GM18951 (cell line): ENCODE measurements around the gene TXNDC11.

Source experiments
- POLR2A ChIP-seq: IDR thresholded peaks from 4 replicates; pipeline ENCODE4 v1.6.1; 2011; ENCODE audit warnings: mild to moderate bottlenecking; ENCODE audit not compliant: insufficient read length, insufficient read depth; ENCODE audit errors: extremely low read depth
- in situ Hi-C: fragments of 300-500 bp; cut with MboI; formaldehyde crosslinking; loops from one replicate; pipeline ENCODE4 v1.12.0; 2022; ENCODE audit warnings: low sequenced_read_pairs, mixed read lengths, inconsistent platforms; ENCODE audit not compliant: unreplicated experiment

TXNDC11 gene

DNA sequence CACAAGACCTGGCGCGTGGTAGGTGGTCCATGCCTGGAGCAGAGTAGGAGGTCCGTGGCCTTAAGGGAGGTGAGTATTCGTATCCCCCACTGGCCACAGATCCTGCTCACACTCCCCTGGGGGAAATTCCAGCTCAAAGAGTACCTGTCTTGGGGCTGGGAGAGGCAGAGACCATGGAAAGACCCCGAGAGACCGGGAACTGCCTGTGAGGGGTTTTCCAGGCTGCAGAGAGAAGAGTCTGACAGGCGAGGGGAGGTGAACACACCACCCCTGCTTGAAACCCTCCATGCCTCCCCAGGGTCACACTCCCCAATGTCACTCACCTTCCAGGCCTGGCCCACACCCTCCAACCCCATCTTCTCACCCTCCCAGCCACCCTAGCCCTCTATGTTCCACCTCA, 87.0 kb downstream of the TXNDC11 start:
- no peak for TF ChIP-seq POLR2A
- in situ Hi-C loops, result loop anchor here (25.0 kb wide), 1 partner anchor 693 kb away; no protein-coding TSS in a partner anchor

DNA sequence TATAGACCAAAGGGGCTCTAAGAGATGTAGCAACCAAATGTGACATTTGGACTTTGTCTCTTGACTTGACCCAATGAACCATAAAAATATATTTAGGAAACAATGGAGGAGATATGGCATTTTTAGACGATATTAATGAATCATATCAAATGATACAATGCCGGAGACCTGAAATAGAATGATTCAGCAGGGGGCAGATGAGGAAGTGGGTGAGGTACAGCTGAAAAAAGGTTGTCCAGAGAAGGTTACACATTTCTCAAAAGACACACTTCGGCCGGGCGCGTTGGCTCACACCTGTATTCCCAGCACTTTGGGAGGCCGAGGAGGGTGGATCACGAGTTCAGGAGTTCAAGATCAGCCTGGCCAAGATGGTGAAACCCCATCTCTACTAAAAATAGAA, 90.9 kb downstream of the TXNDC11 start:
- in situ Hi-C loops, result loop anchor here (25.0 kb wide), 1 partner anchor 689 kb away; no protein-coding TSS in a partner anchor
- no peak for TF ChIP-seq POLR2A

- no peak for TF ChIP-seq POLR2A
- in situ Hi-C loops, result loop anchor here (25.0 kb wide), 1 partner anchor 689 kb away; no protein-coding TSS in a partner anchor
Measured at GRCh38 chr16:11650641-11651591, 91.7 kb downstream of the TXNDC11 start.

GRCh38 chr16:11649276-11649675, 93.4 kb downstream of the TXNDC11 start:
- TF ChIP-seq POLR2A, result no peak
- in situ Hi-C loops, result loop anchor here (10.0 kb wide), 1 partner anchor 64 kb away; the partner anchor contains the start of gene LITAF

DNA sequence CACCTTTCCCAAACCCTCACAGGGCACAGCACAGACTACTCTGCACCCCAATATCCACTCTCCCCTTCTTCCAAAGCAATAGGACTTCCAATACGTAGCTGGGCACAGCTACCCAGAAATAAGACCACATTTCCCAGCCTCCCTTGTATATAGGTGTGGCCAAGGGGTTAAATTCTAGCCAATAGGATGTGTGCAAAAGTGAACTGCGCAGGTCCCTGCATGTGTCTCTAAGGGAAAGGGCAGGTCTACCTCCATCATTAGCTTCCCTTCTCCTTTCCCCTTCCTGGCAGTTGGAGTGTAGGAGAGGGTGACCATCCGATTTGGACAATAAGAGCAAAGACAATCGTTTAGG, 99.9 kb downstream of the TXNDC11 start:
- TF ChIP-seq POLR2A, result no peak
- in situ Hi-C loops, result loop anchor here (5.0 to 10.0 kb wide), 3 partner anchors 58 to 235 kb away; partner anchors contain the start of gene LITAF

- in situ Hi-C loops, result loop anchor here (5.0 to 10.0 kb wide), 3 partner anchors 56 to 234 kb away; partner anchors contain the start of gene LITAF
Measured at GRCh38 chr16:11640987-11641817, 101.5 kb downstream of the TXNDC11 start.

DNA sequence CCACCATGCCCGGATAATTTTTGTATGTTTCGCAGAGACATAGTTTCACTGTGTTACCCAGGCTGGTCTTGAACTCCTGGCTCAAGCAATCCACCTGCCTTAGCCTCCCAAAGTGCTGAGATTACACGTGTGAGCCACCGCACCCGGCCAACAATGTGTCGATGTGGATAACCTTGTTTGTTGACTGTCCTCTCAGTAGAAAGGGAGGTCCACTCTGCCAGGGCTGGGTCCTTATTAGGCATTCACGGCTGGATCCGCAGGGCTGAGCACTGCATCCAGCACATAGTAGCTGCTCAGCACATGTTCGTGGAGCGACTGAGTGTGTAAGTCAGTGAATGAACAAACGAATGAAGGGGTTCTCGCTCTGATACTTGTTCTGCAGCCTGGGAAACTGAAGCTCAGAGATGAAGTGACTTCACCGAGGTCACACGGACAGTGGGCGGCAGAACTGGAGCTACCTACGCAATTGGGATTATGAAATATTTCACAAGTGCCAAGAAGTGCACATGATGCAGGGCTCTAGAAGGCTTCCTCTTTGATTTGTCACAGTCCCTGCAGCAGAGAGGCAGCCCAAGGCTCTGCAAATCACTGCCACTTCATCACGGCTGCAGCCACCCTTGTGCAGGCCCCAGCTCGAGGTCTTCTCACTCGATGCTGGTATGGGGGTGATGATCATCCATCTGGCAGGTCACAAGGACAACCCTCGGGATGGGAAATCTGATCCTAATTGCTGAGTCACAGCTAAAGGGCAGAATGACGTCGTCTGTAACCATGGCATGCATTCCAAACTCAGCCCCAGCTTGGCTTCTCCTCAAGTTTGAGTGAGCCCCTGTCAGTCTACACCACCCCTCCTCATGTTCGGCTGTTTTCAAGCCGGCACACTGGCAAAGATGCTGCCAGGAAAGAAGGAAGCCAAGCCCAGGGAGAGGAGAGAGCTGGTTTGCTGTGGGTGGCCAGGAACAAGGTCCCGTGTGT, 102.4 kb downstream of the TXNDC11 start:
- in situ Hi-C loops, result loop anchor here (5.0 to 10.0 kb wide), 3 partner anchors 55 to 233 kb away; partner anchors contain the start of gene LITAF
- TF ChIP-seq POLR2A, result no peak

More at GRCh38 chr16:11640987-11641817, 101.5 kb downstream of the TXNDC11 start:
- TF ChIP-seq POLR2A, result no peak

DNA sequence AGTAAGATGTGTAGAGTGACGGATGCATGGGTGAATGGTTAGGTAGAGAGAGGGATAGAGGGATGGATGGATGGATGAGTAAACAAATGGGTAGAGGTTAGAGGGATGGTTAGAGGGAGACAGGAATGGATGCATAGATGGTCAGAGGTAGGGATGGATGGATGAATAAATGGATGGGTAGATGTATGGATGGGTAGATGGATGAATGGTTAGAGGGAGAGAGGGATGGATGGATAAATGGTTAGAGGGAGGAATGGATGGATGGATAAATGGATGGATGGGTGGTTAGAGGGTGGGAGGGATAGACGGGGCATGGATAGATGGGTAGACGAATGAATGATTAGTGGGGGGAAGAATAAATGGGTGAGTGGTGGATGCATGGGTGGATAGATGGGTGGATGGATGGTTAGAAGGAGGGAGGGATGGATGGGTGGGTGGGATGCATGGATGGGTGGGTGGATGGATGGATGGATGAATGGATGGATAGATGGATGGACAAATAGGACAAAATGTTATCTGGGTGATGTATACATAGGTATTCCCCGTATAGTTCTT, 103.6 kb downstream of the TXNDC11 start:
- in situ Hi-C loops, result no loop called here
- TF ChIP-seq POLR2A, result no peak

DNA sequence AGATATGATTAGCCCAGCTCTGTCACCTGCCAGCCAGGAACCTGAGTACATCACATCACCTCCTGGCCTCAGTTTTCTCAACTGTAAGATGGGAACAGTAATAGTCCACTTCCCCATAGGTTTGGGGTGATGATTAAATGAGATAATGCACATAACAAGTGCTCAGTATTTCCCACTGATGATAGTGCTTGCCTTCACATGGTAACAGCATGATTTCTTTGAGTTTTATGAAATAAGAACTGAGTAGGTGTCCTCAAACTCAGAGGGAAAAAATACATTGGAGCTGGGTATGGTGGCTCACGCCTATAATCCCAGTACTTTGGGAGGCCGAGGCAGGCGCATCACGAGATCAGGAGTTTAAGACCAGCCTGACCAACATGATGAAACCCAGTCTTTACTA, 104.5 kb downstream of the TXNDC11 start:
- TF ChIP-seq POLR2A, result no peak
- in situ Hi-C loops, result no loop called here

GRCh38 chr16:11637320-11637719, 105.3 kb downstream of the TXNDC11 start:
- no peak for TF ChIP-seq POLR2A
- in situ Hi-C loops, result no loop called here

GRCh38 chr16:11636172-11636721, 106.4 kb downstream of the TXNDC11 start:
- in situ Hi-C loops, result no loop called here
- no peak for TF ChIP-seq POLR2A
